ENCODE data around the gene PGBD4.

GRCh38 chr15:34054081-34054707, 47.7 kb upstream of the PGBD4 start:
- TF ChIP-seq EZH2phosphoT487 (IDR thresholded peaks at IDR 0.05; ENCODE audit: insufficient read depth, low read depth) (no peak), EZH2 (IDR thresholded peaks at IDR 0.05; ENCODE audit: insufficient read depth, poor library complexity, severe bottlenecking) (no peak)

All from GM23248 (cell line).